Transverse colon (tissue), 3 donors: ENCODE data around the gene MIDN.

ENCODE experiments used
- CTCF ChIP-seq, 5 experiments: fragments of 200-600 bp in 3 of 5; fragments of 450-650 bp in 2 of 5; sonication (generic) in 3 of 5; IDR thresholded peaks; 1 replicate in 2 of 5; 2 replicates in 3 of 5; pipeline ENCODE4 v1.5.1; 2016 to 2017; ENCODE audit warnings: antibody characterized with exemption in 5 of 5, inconsistent platforms in 3 of 5, mild to moderate bottlenecking in 2 of 5, moderate library complexity in 1 of 5
- POLR2A ChIP-seq: fragments of 450-650 bp; IDR thresholded peaks from one replicate; pipeline ENCODE4 v1.6.1; 2016; ENCODE audit warnings: antibody characterized with exemption, mild to moderate bottlenecking, moderate library complexity

GRCh38 chr19:1277061-1277460 lies 28.7 kb downstream of the MIDN start:
- TF ChIP-seq CTCF (IDR thresholded peaks at IDR 0.05) (no peak), POLR2A (no peak)
